IMR-90 (cell line): ENCODE measurements around the gene PCBP3. TPM values are rescaled to one million over a fixed set of nuclear protein-coding genes. Genes with fewer than 3 reads are reported as not detected.

Experiments
- ATAC-seq: fragments of 200-7000 bp; cut with Tn5 transposase; 2 replicates; pipeline ENCODE4 v1.9.1; 2020; ENCODE audit warnings: low read depth, mild to moderate bottlenecking, moderate library complexity
- BruUV-seq: library from RNA; stranded (reverse); fragments of 400-500 nt; replicated peaks from 2 replicates; lab custom pipeline; 2021; lab: Mats Ljungman, UMichigan
- CTCF ChIA-PET: fragments of 300-600 bp; formaldehyde crosslinking; extraction: SDS; loops from one replicate; lab custom pipeline; 2021; ENCODE audit warnings: antibody characterized with exemption; lab: Yijun Ruan, JAX
- POLR2A ChIA-PET: fragments of 300-600 bp; sonication (Branson Sonifier 250); formaldehyde crosslinking; loops from one replicate; lab custom pipeline; 2022; ENCODE audit warnings: antibody characterized with exemption; ENCODE audit not compliant: unreplicated experiment; lab: Charles Lee
- DNase-seq: peaks from one replicate; pipeline ENCODE4 v3.0.0; 2013
- H2AFZ ChIP-seq: replicated peaks from 2 replicates; pipeline ENCODE3; 2013; ENCODE audit warnings: low read length, mild to moderate bottlenecking; ENCODE audit not compliant: poor library complexity
- H2AK5ac ChIP-seq: 2 replicates; pipeline ENCODE4 v1.6.1; 2013; ENCODE audit warnings: low read depth, low read length, inconsistent platforms
- H2AK9ac ChIP-seq: replicated peaks from 2 replicates; pipeline ENCODE3; 2013; ENCODE audit warnings: mild to moderate bottlenecking, low read depth, low read length, moderate library complexity; ENCODE audit not compliant: poor library complexity
- H2BK120ac ChIP-seq: 2 replicates; pipeline ENCODE4 v1.6.1; 2013; ENCODE audit warnings: low read depth, low read length, inconsistent platforms
- H2BK15ac ChIP-seq: 3 replicates; pipeline ENCODE4 v1.6.1; 2013; ENCODE audit warnings: low read depth, low read length, inconsistent platforms
- H2BK20ac ChIP-seq: 2 replicates; pipeline ENCODE4 v1.6.1; 2013; ENCODE audit warnings: low read depth, mild to moderate bottlenecking, inconsistent platforms, low read length, moderate library complexity
- H2BK5ac ChIP-seq: 2 replicates; pipeline ENCODE4 v1.6.1; 2013; ENCODE audit warnings: mild to moderate bottlenecking, low read depth, low read length, inconsistent platforms; ENCODE audit not compliant: poor library complexity, severe bottlenecking
- H3K14ac ChIP-seq: replicated peaks from 2 replicates; pipeline ENCODE4 v1.6.1; 2013; ENCODE audit warnings: low read depth, low read length, inconsistent platforms
- H3K18ac ChIP-seq: 2 replicates; pipeline ENCODE4 v1.6.1; 2013; ENCODE audit warnings: low read depth, low read length, control low read depth
- H3K23ac ChIP-seq: 2 replicates; pipeline ENCODE4 v1.6.1; 2013; ENCODE audit warnings: low read depth, low read length, inconsistent platforms
- H3K27ac ChIP-seq: 2 replicates; pipeline ENCODE4 v1.5.1; 2013; ENCODE audit warnings: mild to moderate bottlenecking, control low read depth, low read length; ENCODE audit not compliant: insufficient read depth
- H3K27me3 ChIP-seq: 2 replicates; pipeline ENCODE4 v1.6.1; 2013; ENCODE audit warnings: low read length; ENCODE audit not compliant: control insufficient read depth, insufficient read depth
- H3K36me3 ChIP-seq: 2 replicates; pipeline ENCODE4 v1.6.1; 2013; ENCODE audit warnings: low read length, mixed read lengths; ENCODE audit not compliant: control insufficient read depth, insufficient read depth
- H3K4ac ChIP-seq: 2 replicates; pipeline ENCODE4 v1.6.1; 2013; ENCODE audit warnings: low read depth, low read length, inconsistent platforms
- H3K4me1 ChIP-seq: 2 replicates; pipeline ENCODE4 v1.6.1; 2013; ENCODE audit warnings: low read length, mixed read lengths; ENCODE audit not compliant: control insufficient read depth, insufficient read depth
- H3K4me2 ChIP-seq: 2 replicates; pipeline ENCODE4 v1.6.1; 2013; ENCODE audit warnings: low read depth, mild to moderate bottlenecking, control low read depth, low read length, moderate library complexity
- H3K4me3 ChIP-seq: 2 replicates; pipeline ENCODE4 v1.5.1; 2013; ENCODE audit warnings: low read depth, mild to moderate bottlenecking, control low read depth, low read length, moderate library complexity; ENCODE audit not compliant: insufficient read depth
- H3K56ac ChIP-seq: 2 replicates; pipeline ENCODE4 v1.6.1; 2013; ENCODE audit warnings: low read length, inconsistent platforms; ENCODE audit not compliant: insufficient read depth; ENCODE audit errors: extremely low read depth
- H3K79me1 ChIP-seq, 2 experiments: 2 replicates each; pipeline ENCODE4 v1.6.1; 2013; ENCODE audit warnings: low read length in 2 of 2, inconsistent platforms in 1 of 2, low read depth in 1 of 2
- H3K9ac ChIP-seq: 2 replicates; pipeline ENCODE4 v1.6.1; 2013; ENCODE audit warnings: low read depth, low read length, control low read depth
- H3K9me1 ChIP-seq: 2 replicates; pipeline ENCODE4 v1.6.1; 2013; ENCODE audit warnings: low read length, inconsistent platforms; ENCODE audit not compliant: insufficient read depth
- H3K9me3 ChIP-seq: 2 replicates; pipeline ENCODE4 v1.6.1; 2013; ENCODE audit warnings: low read length; ENCODE audit not compliant: control insufficient read depth, insufficient read depth
- H4K20me1 ChIP-seq: 2 replicates; pipeline ENCODE4 v1.6.1; 2013; ENCODE audit warnings: low read length, inconsistent platforms; ENCODE audit not compliant: insufficient read depth
- H4K5ac ChIP-seq: 2 replicates; pipeline ENCODE4 v1.6.1; 2013; ENCODE audit warnings: mild to moderate bottlenecking, low read depth, low read length, control low read depth
- H4K8ac ChIP-seq, 2 experiments: 2 replicates each; pipeline ENCODE4 v1.6.1; 2013; ENCODE audit warnings: low read depth in 2 of 2, low read length in 2 of 2, control low read depth in 1 of 2, inconsistent platforms in 1 of 2
- H4K91ac ChIP-seq: 2 replicates; pipeline ENCODE4 v1.6.1; 2013; ENCODE audit warnings: low read depth, low read length, inconsistent platforms; ENCODE audit not compliant: insufficient read depth
- BHLHE40 ChIP-seq: fragments of 150-350 bp; IDR thresholded peaks from 2 replicates; pipeline ENCODE4 v1.6.1; 2016; ENCODE audit warnings: mild to moderate bottlenecking, low read depth, low read length
- CEBPB ChIP-seq: IDR thresholded peaks from 2 replicates; pipeline ENCODE4 v1.6.1; 2012; ENCODE audit warnings: low read depth, low read length, improper control_type of control experiment
- CHD1 ChIP-seq: IDR thresholded peaks from 2 replicates; pipeline ENCODE4 v1.6.1; 2012; ENCODE audit warnings: low read depth, low read length, improper control_type of control experiment
- ELK1 ChIP-seq: fragments of 150-350 bp; IDR thresholded peaks from 2 replicates; pipeline ENCODE4 v1.6.1; 2016; ENCODE audit warnings: low read depth, mild to moderate bottlenecking, low read length, moderate library complexity, borderline replicate concordance
- FOS ChIP-seq: fragments of 150-350 bp; IDR thresholded peaks from 2 replicates; pipeline ENCODE4 v1.6.1; 2016; ENCODE audit warnings: low read depth, low read length
- MAFK ChIP-seq: IDR thresholded peaks from 2 replicates; pipeline ENCODE4 v1.6.1; 2012; ENCODE audit warnings: low read depth, low read length, improper control_type of control experiment
- MAZ ChIP-seq: IDR thresholded peaks from 2 replicates; pipeline ENCODE4 v1.6.1; 2012; ENCODE audit warnings: low read depth, mild to moderate bottlenecking, low read length, improper control_type of control experiment, moderate library complexity, borderline replicate concordance
- NFE2L2 ChIP-seq: fragments of 150-350 bp; IDR thresholded peaks from 2 replicates; pipeline ENCODE4 v1.6.1; 2016; ENCODE audit warnings: low read depth, mild to moderate bottlenecking, low read length
- POLR2A ChIP-seq: IDR thresholded peaks from 2 replicates; pipeline ENCODE4 v1.6.1; 2012; ENCODE audit warnings: mild to moderate bottlenecking, low read depth, low read length
- RAD21 ChIP-seq: IDR thresholded peaks from 2 replicates; pipeline ENCODE4 v1.6.1; 2012; ENCODE audit warnings: low read length, improper control_type of control experiment
- RCOR1 ChIP-seq: IDR thresholded peaks from 2 replicates; pipeline ENCODE4 v1.6.1; 2012; ENCODE audit warnings: mild to moderate bottlenecking, low read length, improper control_type of control experiment; ENCODE audit not compliant: insufficient replicate concordance
- RFX5 ChIP-seq: IDR thresholded peaks from 2 replicates; pipeline ENCODE4 v1.8.0; 2012; ENCODE audit warnings: low read depth, mild to moderate bottlenecking, low read length, moderate library complexity
- SMC3 ChIP-seq: fragments of 150-350 bp; IDR thresholded peaks from 2 replicates; pipeline ENCODE4 v1.6.1; 2016; ENCODE audit warnings: low read depth, mild to moderate bottlenecking, antibody characterized with exemption, low read length, moderate library complexity
- USF2 ChIP-seq: fragments of 150-350 bp; IDR thresholded peaks from 2 replicates; pipeline ENCODE4 v1.6.1; 2017; ENCODE audit warnings: mild to moderate bottlenecking, antibody characterized with exemption, low read length, low read depth
- WGBS, 2 experiments: methylation state at CpG; one replicate each; pipeline versions ENCODE4 v1.1.5 to v1.1.7; 2013; ENCODE audit warnings: missing lambda C conversion rate in 2 of 2; ENCODE audit not compliant: insufficient read length in 1 of 2; ENCODE audit errors: extremely low coverage in 2 of 2; 5-methylcytosine and 5-hydroxymethylcytosine counted together
- dilution Hi-C: fragments of 300-500 bp; cut with HindIII; formaldehyde crosslinking; loops from one replicate; pipeline ENCODE4 v1.14.3; 2018; ENCODE audit warnings: low sequenced_read_pairs; ENCODE audit not compliant: unreplicated experiment
- in situ Hi-C: fragments of 300-500 bp; cut with MboI; formaldehyde crosslinking; loops from 3 replicates; pipeline ENCODE4 v1.14.3; 2019; ENCODE audit warnings: low sequenced_read_pairs, inconsistent platforms, mixed read lengths
- intact Hi-C: fragments of 100-400 bp; cut with micrococcal nuclease; formaldehyde crosslinking; loops from 2 replicates; pipeline ENCODE4 v1.10.0; 2022
- polyA plus RNA-seq, 3 experiments: library from polyadenylated mRNA; depleted of rRNA; stranded (reverse); fragments of >200 nt; gene quantifications; 2 replicates each; pipeline ENCODE4 v1.2.3, GENCODE V29; 2012; ENCODE audit warnings: low replicate concordance in 1 of 3
- total RNA-seq: library from RNA; depleted of rRNA; stranded (reverse); fragments of >200 nt; gene quantifications from 2 replicates; pipeline ENCODE4 v1.2.3, GENCODE V29; 2012

PCBP3 gene
- total and polyA plus RNA-seq, 2 of the 4 experiments (the other 2 are of a cell fraction) = 2.9 to 3.9 TPM

- Histone ChIP-seq H3K79me1 (no peaks in the 10 kb centered on the region), H3K4ac (no peak overlapping the region), H2AK9ac (peak overlapping the region; percentile 15), H2BK15ac (no peak overlapping the region), H4K5ac (no peak overlapping the region), H3K18ac (no peak overlapping the region), H2BK20ac (no peak overlapping the region), H4K8ac (no peak overlapping the region), H3K27me3 (peaks cover 7% of the 10 kb centered on the region; the same call in 1 of the 2 replicates), H3K9me3 (peaks cover 2% of the 10 kb centered on the region; the same call in 1 of the 2 replicates), H2BK120ac (no peak overlapping the region), H2BK5ac (no peak overlapping the region), H3K23ac (no peak overlapping the region), H3K56ac (no peak overlapping the region), H3K9ac (no peak overlapping the region), H3K4me2 (no peak overlapping the region), H2AFZ (no peak overlapping the region), H3K4me3 (no peak overlapping the region), H4K91ac (no peak overlapping the region), H3K4me1 (peaks cover 9% of the 10 kb centered on the region; the same call in 1 of the 2 replicates), H3K9me1 (peaks cover 4% of the 10 kb centered on the region; the same call in 1 of the 2 replicates), H3K36me3 (peaks cover 1% of the 10 kb centered on the region; the same call in 1 of the 2 replicates), H3K14ac (no peak overlapping the region), H4K20me1 (peaks cover 3% of the 10 kb centered on the region; the same call in 1 of the 2 replicates), H3K27ac (no peak overlapping the region), H2AK5ac (no peak overlapping the region)
- POLR2A ChIA-PET = no interaction called here
- CTCF ChIA-PET = no interaction called here
- DNase-seq (no peak), ATAC-seq (no peak)
- dilution Hi-C loops = no loop called here
- in situ Hi-C loops = no loop called here
- WGBS, 2 experiments = 100% methylated on average over 1 of the region's 17 CpGs; no CpG with 5 or more reads in 1 of the 2 experiments
- TF ChIP-seq RAD21 (no peak), CHD1 (no peak), POLR2A (no peak), CEBPB (no peak), ELK1 (no peak), MAFK (no peak), SMC3 (no peak), MAZ (no peak), RCOR1 (no peak), RFX5 (no peak), BHLHE40 (no peak), USF2 (no peak), FOS (no peak), NFE2L2 (no peak)
- intact Hi-C loops = no loop called here
- no TSS peak for BruUV-seq
Observed at GRCh38 chr21:45895778-45896370, 252.3 kb downstream of the PCBP3 start.
